Smooth muscle cell (in vitro differentiated cells): ENCODE results near the gene ENO2. TPM values are rescaled to one million over a fixed set of nuclear protein-coding genes. Genes with fewer than 3 reads are reported as not detected.

ENCODE experiments used
- DNase-seq: peaks from one replicate; lab custom pipeline; 2025; ENCODE audit not compliant: unreplicated experiment; lab: John Stamatoyannopoulos, UW
- H2AFZ ChIP-seq: fragments of 200-600 bp; sonication (generic); 2 replicates; pipeline ENCODE4 v1.6.0; 2016; ENCODE audit warnings: antibody characterized with exemption, low read depth, mild to moderate bottlenecking
- H3F3A ChIP-seq: fragments of 200-600 bp; sonication (generic); 2 replicates; pipeline ENCODE4 v1.6.0; 2017; ENCODE audit warnings: antibody characterized with exemption, low read depth
- H3K27ac ChIP-seq: fragments of 200-600 bp; sonication (generic); 2 replicates; pipeline ENCODE4 v1.5.1; 2016; ENCODE audit warnings: low read depth, mild to moderate bottlenecking
- H3K27me3 ChIP-seq: fragments of 200-600 bp; sonication (generic); 2 replicates; pipeline ENCODE4 v1.6.1; 2016; ENCODE audit warnings: low read depth, mild to moderate bottlenecking
- H3K36me3 ChIP-seq: fragments of 200-600 bp; sonication (generic); 2 replicates; pipeline ENCODE4 v1.5.1; 2016; ENCODE audit warnings: low read depth
- H3K4me1 ChIP-seq: fragments of 200-600 bp; sonication (generic); 2 replicates; pipeline ENCODE4 v1.5.1; 2016; ENCODE audit warnings: low read depth
- H3K4me2 ChIP-seq: fragments of 200-600 bp; sonication (generic); 2 replicates; pipeline ENCODE4 v1.6.0; 2016; ENCODE audit warnings: mild to moderate bottlenecking
- H3K4me3 ChIP-seq: fragments of 200-600 bp; sonication (generic); 2 replicates; pipeline ENCODE4 v1.5.1; 2016; ENCODE audit warnings: mild to moderate bottlenecking
- H3K79me2 ChIP-seq: fragments of 200-600 bp; sonication (generic); 2 replicates; pipeline ENCODE4 v1.6.0; 2016; ENCODE audit warnings: low read depth, mild to moderate bottlenecking
- H3K9ac ChIP-seq: fragments of 200-600 bp; sonication (generic); 2 replicates; pipeline ENCODE4 v1.6.0; 2016; ENCODE audit warnings: low read depth
- H3K9me3 ChIP-seq: fragments of 200-600 bp; sonication (generic); replicated peaks from 2 replicates; pipeline ENCODE4 v1.5.1; 2016; ENCODE audit warnings: low read depth
- H4K20me1 ChIP-seq: fragments of 200-600 bp; sonication (generic); 2 replicates; pipeline ENCODE4 v1.6.0; 2016; ENCODE audit warnings: low read depth
- WGBS: methylation state at CpG from one replicate; pipeline ENCODE4 v1.1.7; 2016; ENCODE audit warnings: low lambda C conversion rate; 5-methylcytosine and 5-hydroxymethylcytosine counted together
- polyA plus RNA-seq: library from polyadenylated mRNA; unstranded; fragments of >200 nt; fragmentation: Nextera tagmentation; extraction: Ambion mirVana; gene quantifications from 2 replicates; pipeline ENCODE4 v1.2.1, GENCODE V29; 2016
- total RNA-seq: library from RNA; depleted of rRNA; stranded (reverse); fragments of >200 nt; gene quantifications from 2 replicates; pipeline ENCODE4 v1.2.3, GENCODE V29; 2014
- TF ChIP-seq, protein P1 (sequence below): fragments of 200-600 bp; sonication (generic); IDR thresholded peaks from 2 replicates; pipeline ENCODE4 v1.5.1; 2017; ENCODE audit warnings: borderline replicate concordance, mild to moderate bottlenecking, antibody characterized with exemption; ENCODE audit not compliant: insufficient read depth, poor library complexity, severe bottlenecking

The ENO2 gene
- total and polyA plus RNA-seq, 2 experiments from 2014 or later = 52.5 to 105 TPM

DNA sequence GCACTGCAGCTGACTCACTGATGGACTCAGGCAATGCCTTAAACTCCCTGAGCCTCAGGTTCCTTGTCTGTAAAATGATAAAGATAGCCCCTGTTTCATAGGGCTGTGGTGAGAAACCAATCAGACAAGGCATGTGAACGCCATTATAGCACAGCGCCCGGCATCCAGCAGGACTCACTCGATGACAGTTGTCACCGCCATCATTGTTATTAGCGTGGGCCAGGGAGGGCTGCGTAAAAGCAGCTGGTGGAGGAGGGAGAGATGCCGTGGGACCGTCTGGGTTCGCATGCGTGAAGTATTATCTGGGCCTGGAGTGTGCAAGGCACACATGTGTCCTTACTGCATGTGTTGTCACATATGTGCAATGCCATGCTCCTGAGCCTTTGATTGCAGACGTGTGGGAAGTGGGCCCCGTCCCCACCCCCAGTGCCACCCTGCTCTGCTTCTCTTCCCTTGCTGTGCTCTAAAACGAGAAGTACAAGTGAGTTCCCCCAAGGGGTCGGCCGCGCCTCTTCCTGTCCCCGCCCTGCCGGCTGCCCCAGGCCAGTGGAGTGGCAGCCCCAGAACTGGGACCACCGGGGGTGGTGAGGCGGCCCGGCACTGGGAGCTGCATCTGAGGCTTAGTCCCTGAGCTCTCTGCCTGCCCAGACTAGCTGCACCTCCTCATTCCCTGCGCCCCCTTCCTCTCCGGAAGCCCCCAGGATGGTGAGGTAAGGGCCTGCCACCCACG is 36.6 kb downstream of the ENO2 start, which contains the start of gene PTPN6:
Gene PTPN6, plus strand, starts transcription at position 546 of the 730 bp plus-strand sequence. Its CDS starts 157 bp downstream, at position 703.
- Histone ChIP-seq H3K4me1 (no peaks in the 10 kb centered on the region), H3K9me3 (no peaks in the 10 kb centered on the region), H2AFZ (no peak within 1 kb of the TSS), H4K20me1 (no peaks in the 10 kb centered on the region), H3K79me2 (no peaks in the 10 kb centered on the region), H3K4me2 (no peak within 1 kb of the TSS), H3K4me3 (no peak within 1 kb of the TSS), H3K36me3 (no peaks in the 10 kb centered on the region), H3K27me3 (no peaks in the 10 kb centered on the region), H3K27ac (no peak within 1 kb of the TSS), H3F3A (no peaks in the 10 kb centered on the region), H3K9ac (no peak within 1 kb of the TSS)
- WGBS = 86% methylated on average over 24 of the region's 25 CpGs
- TF ChIP-seq, protein P1, sequence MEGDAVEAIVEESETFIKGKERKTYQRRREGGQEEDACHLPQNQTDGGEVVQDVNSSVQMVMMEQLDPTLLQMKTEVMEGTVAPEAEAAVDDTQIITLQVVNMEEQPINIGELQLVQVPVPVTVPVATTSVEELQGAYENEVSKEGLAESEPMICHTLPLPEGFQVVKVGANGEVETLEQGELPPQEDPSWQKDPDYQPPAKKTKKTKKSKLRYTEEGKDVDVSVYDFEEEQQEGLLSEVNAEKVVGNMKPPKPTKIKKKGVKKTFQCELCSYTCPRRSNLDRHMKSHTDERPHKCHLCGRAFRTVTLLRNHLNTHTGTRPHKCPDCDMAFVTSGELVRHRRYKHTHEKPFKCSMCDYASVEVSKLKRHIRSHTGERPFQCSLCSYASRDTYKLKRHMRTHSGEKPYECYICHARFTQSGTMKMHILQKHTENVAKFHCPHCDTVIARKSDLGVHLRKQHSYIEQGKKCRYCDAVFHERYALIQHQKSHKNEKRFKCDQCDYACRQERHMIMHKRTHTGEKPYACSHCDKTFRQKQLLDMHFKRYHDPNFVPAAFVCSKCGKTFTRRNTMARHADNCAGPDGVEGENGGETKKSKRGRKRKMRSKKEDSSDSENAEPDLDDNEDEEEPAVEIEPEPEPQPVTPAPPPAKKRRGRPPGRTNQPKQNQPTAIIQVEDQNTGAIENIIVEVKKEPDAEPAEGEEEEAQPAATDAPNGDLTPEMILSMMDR = no peak
- no peak for DNase-seq

DNA sequence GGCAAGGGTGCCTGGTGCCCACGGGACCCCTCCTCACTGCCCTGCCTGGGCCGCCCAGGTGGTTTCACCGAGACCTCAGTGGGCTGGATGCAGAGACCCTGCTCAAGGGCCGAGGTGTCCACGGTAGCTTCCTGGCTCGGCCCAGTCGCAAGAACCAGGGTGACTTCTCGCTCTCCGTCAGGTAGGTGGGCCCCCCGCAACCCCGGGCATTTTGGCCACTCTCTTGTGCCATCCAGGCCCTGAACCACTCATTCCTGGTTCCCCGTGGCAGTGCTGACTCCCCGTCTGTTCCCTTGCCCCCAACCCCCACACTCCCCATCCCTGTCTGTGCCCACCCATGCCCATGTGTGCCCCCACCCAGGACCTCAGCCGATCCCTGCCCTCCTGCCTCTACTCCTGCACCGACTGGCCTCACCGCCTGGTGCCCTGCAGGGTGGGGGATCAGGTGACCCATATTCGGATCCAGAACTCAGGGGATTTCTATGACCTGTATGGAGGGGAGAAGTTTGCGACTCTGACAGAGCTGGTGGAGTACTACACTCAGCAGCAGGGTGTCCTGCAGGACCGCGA is 37.3 kb downstream of the ENO2 start:
- WGBS = 93% methylated on average over 20 of the region's 20 CpGs
- Histone ChIP-seq H3K4me2 (no peak overlapping the region), H4K20me1 (no peaks in the 10 kb centered on the region), H3K79me2 (no peaks in the 10 kb centered on the region), H3K27ac (no peak overlapping the region), H3K9ac (no peak overlapping the region), H3K4me1 (no peaks in the 10 kb centered on the region), H3F3A (no peaks in the 10 kb centered on the region), H2AFZ (no peak overlapping the region), H3K36me3 (no peaks in the 10 kb centered on the region), H3K9me3 (no peaks in the 10 kb centered on the region), H3K27me3 (no peaks in the 10 kb centered on the region), H3K4me3 (no peak overlapping the region)
- TF ChIP-seq, protein P1 = no peak
- DNase-seq = no peak

DNA sequence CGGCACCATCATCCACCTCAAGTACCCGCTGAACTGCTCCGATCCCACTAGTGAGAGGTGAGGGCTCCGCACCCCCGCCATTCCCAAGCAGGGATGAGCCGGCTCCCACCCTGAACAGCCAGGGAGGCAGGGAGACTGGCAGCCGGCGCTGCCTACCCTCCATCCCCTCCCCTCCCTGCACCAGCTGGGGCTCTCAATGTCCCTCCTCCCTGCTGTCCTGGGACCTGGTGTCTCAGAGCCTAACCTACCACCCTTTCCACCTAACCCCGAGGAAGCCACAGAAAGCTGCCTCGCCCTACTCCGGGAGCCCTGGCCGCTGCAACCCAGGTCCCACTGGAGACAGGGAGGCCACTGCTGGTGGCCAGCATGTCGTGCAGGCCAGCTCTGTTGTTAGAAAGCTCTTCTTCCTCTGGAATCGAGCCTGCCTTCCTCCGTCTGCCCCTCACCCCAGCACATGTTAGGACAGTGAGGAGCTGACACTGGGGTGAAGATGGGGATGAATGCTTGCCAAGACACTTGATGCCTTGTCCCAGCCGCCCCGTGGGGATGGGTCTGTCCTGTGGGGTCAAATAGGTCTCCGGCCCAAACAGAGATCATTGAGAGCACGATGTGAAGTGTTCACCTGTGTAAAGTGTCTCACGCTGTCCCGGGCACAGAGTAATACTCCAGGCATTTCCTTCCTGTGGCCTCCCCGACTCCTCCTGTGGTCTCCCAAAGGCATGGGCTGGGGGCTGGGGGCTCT is 37.9 kb downstream of the ENO2 start:
- H3K27ac ChIP-seq = no peak overlapping the region
- H3K4me3 ChIP-seq = no peak overlapping the region
- H3K79me2 ChIP-seq = no peaks in the 10 kb centered on the region
- no peaks in the 10 kb centered on the region for H3K36me3 ChIP-seq
- DNase-seq = no peak
- no peak overlapping the region for H3K9ac ChIP-seq
- no peaks in the 10 kb centered on the region for H4K20me1 ChIP-seq
- no peak overlapping the region for H2AFZ ChIP-seq
- H3K4me2 ChIP-seq = no peak overlapping the region
- H3K27me3 ChIP-seq = no peaks in the 10 kb centered on the region
- no peaks in the 10 kb centered on the region for H3K9me3 ChIP-seq
- no peaks in the 10 kb centered on the region for H3K4me1 ChIP-seq
- no peaks in the 10 kb centered on the region for H3F3A ChIP-seq
- WGBS = 88% methylated on average over 22 of the region's 22 CpGs
- TF ChIP-seq, protein P1 = no peak
